ENCODE measurements around the gene ARID1B.

GRCh38 chr6:157123234-157123633, 346.1 kb downstream of the ARID1B start:
- no peak for TF ChIP-seq GATA2 (IDR thresholded peaks at IDR 0.05; ENCODE audit: low read depth, low read length)
- TF ChIP-seq GATA3 (IDR thresholded peaks at IDR 0.05; ENCODE audit: low read depth, low read length), result no peak
